Amniotic stem cell (primary cell): ENCODE results near the gene GIMAP5.

Experiments used
- DNase-seq: peaks from one replicate; lab custom pipeline; 2025; lab: John Stamatoyannopoulos, UW

GIMAP5 gene

DNA sequence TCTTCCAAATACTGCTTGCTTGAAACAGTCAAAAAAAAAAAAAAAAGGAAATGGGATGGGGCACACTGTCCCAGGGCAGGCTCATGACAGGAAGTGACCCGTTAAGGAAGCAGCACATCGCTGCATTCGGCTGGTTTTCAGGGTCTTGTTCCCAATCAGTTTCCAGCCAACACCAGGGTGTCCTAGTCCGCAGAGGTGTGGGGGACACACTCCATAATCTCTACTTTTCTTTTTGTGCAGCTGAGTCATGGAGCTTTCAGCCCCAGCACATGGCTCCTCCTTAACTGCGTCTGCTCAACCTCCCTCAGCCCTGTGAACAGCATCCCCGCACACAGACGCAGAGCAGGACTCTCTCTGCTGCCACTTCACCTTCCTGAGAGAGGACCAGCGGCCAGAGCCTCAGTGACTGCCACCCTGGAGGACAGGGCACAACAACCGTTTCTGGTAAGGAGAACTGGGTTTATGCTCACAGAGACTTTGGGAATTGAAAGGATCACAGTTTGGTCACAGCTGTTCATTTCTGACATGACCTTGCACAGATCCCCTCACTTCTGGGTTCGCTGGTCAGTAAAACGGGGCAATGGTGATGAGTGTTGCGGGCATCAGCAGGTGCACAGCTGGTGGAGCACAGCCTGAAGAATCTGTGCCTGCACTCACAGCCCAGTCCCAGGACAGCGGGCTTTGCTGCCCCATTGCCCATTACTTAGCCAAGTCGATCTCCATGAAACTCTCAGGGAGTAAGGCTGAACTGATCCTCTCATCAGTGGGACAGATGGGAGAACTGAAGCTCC, at the start of gene GIMAP5:
GIMAP5 (plus strand) TSS at position 154 of the 791 bp plus-strand sequence. CDS start 3,467 bp downstream, outside the sequence.
- DNase-seq, result no peak

DNA sequence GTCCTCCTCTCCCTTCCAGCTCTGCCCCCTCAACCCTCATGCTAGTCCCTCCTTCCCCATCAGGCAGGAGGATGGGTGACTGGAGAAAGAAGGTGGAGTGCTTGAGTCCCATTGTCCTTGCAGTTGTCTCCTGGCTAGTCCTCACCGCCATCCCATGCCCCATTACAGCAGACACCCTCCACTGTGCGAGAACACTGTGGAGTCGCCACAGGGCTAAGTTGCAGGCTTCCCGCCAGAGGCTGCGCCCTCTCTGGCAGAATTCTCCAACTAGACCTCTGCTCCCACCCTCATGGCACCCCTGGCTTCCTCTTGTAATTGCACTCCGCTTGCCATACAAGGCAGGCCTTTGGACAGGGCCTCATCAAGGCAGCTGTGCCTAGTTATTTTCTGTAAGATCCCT, 48.6 kb upstream of the GIMAP5 start:
- no peak for DNase-seq

DNA sequence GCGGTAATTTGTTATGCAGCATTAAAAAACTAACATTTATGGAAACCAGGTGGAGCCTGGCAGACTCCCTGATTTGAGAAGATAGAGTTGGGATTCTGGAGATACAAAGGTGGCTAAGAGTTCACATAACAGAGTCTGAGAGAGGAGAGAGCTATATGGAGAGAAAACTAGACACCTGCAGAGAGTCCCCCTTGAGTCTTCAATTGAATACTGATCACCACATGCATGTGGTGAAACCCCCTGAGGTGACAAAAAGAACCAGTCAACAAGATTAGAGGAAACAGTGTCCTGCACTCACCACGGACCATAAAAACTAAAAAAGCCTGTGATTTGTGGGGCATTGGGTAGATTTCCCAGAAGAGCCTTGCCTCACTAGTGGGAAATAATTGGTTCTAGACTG, 41.6 kb upstream of the GIMAP5 start:
- no peak for DNase-seq

DNA sequence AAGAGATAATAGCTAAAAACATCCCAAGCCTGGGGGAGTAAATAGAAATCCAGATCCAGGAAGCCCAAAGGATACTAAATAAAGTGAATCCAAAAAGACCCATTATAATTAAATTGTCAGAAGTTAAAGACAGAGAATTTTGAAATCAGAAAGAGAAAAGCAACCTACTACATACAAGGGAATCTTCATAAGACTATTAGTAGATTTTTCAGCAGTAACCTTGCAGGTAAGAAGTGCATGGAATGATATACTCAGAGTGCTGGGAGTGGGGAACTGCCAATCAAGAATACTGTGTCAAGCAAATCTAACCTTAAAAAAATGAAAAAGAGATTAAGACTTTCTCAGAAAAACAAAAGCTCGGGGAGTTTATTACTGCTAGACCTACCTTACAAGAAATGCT, 34.0 kb upstream of the GIMAP5 start:
- DNase-seq, result no peak

DNA sequence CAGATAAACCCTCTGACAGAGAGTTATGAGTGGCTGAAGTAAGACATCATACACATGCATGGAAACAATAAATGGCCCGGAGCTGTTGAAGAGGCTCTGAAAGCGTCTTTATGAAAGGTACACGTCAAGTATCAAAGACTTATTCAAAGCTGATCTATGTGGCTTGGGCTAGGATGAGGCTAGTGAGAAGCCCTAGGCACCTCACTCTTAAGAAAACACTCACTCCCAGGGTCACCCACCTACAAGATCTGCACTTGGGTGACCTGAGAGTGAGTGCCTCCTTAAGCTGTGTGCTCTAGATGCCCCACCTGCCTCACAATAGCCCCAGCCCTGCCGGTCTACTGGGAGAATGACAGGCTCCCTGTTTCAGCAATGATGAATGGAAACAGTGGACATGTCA, 21.9 kb upstream of the GIMAP5 start:
- no peak for DNase-seq

DNA sequence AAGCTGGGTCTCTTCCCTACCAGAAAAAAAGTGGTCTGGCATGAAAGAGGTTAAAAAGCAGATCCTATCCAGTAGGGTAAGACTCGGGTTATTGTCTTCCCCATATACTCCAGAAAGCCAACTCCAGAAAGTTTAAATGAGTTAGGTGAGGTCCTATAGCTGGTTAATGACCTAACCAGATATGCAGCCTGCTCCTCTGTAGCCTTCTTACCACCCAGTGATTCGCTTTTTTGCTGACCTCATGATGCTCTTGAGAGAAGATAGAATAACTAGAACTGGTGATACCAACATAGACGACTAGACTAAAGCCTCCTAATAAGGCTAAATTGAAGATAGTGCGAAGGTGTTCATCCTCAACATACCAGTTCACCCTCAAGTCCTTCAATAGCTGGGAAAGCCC, 21.5 kb upstream of the GIMAP5 start:
- DNase-seq, result no peak

DNA sequence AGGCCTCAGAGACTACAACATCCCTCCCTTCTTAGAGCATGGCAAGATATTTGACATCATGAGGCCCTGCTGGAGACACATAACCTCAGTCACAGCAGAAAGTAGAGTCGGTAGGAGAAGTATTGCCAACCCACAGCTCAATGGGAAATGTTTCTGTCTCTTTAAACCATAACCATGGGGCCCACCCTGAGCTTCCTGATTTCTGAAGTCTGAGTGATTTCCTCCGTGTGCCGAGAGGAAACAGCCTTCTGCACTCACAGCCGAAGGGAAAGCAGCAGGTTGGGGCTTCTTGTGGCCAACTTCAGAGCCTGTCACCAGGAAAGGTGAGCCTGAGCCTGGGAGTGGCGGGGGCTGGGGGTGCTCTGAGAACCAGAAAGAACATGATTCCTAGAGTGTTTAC, 20.9 kb upstream of the GIMAP5 start, which contains the start of gene GIMAP1:
GIMAP1 (plus strand) TSS at position 246 of the 400 bp plus-strand sequence. CDS start 2,435 bp downstream, outside the sequence.
- DNase-seq, result no peak

DNA sequence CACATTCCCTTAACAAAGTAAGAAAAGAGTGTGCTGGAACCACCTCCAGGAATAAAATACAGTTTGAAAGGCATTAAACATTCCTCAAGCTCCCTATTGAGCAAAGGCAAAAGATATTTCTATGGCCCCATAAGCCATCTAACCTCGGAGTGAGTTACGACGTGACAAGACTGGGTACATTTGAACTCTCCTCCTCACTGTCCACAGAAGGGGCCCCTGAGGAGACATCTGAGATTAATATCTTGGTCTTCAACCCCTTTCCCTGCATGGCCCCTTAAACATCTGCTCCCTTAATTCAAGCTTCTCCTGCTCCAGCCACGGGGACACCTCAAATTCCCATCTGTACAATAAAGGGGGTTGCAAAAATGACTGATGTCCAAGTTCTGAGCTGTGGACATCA, 20.3 kb upstream of the GIMAP5 start:
- no peak for DNase-seq

DNA sequence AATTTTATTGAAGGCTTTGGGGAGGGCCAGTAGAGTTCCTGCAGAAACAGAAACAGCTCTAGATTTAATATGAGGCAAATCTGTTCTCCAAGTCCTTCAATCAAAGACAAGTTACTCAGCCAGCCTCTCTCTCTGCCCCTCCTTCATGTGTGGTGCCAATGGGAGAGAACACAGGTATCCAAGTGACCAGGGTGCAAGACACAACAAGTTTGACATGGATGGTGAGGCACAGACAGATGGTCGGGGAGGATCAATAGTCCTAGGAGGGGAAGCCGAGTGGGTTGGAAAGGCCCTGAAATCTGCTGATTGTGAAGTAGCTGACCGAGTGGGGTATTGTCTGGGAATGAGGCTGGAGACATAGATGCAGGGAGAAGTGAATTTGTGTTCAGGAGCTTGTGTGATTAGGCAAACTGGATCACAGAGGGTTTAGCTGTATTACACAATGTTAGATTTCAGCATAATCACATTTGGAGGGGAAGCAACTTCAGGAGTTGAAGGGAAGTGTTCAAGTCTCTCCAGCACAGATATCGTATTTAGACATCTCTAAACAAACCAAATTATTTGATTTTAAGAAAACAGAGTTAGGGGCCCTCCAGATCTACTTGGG, 19.3 kb upstream of the GIMAP5 start:
- DNase-seq, result no peak

DNA sequence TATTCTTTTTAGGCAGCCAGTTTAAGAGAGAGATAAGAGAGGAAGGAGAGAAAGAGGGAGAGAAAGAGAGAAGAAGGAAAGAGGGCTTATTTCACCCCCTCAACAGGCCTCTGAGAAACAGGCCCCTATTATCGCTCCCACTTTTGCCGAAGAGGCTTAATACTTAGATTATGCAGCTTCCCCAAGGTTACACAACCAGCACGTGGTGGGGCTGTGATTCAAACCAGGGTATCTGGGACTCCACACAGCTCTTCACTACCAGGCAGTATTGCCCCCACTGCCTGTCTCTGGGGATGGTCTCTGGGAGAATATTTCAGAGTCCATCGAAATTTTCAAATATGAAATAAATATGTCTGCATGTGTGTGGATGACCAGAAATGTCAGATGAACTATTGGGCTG, 17.8 kb upstream of the GIMAP5 start:
- no peak for DNase-seq

DNA sequence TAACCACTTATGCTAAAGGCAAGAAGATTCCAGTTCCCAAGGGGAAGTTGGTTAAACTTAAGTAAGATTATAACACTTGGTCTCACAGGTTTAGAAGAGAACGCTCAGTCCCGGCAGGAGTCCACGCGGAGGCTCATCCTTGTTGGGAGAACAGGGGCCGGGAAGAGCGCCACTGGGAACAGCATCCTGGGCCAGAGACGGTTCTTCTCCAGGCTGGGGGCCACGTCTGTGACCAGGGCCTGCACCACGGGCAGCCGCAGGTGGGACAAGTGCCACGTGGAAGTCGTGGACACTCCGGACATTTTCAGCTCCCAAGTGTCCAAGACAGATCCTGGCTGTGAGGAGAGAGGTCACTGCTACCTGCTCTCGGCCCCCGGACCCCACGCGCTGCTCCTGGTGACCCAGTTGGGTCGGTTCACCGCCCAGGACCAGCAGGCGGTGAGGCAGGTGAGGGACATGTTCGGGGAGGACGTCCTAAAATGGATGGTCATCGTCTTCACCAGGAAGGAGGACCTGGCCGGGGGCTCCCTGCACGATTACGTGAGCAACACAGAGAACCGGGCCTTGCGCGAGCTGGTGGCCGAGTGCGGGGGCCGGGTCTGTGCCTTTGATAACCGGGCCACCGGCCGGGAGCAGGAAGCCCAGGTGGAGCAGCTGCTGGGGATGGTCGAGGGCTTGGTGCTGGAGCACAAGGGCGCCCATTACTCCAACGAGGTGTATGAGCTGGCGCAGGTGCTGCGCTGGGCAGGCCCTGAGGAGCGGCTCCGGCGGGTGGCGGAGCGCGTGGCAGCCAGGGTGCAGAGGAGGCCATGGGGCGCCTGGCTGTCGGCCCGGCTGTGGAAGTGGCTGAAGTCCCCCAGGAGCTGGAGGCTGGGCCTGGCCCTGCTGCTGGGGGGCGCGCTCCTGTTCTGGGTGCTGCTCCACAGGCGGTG, 17.0 kb upstream of the GIMAP5 start:
- DNase-seq, result no peak

DNA sequence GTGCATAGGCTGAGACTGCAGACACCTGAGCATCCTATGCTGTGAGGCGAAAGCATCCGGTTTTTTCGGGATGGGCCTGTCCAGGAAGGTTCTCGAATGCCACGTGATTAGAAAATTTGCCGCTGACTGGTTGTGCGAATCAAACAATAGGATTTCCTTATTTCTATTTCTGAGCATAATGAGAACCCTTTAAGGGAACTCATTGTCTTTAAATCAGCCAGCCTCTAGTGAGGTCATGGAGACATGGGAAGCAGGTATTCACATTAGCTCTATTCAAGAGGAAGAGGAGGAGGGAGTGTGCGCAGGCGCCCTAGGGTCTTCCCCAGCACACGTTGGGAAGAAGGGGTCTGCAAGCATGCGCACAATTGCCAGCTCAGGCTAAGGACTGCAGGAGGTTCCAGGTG, 15.2 kb upstream of the GIMAP5 start:
- no peak for DNase-seq

DNA sequence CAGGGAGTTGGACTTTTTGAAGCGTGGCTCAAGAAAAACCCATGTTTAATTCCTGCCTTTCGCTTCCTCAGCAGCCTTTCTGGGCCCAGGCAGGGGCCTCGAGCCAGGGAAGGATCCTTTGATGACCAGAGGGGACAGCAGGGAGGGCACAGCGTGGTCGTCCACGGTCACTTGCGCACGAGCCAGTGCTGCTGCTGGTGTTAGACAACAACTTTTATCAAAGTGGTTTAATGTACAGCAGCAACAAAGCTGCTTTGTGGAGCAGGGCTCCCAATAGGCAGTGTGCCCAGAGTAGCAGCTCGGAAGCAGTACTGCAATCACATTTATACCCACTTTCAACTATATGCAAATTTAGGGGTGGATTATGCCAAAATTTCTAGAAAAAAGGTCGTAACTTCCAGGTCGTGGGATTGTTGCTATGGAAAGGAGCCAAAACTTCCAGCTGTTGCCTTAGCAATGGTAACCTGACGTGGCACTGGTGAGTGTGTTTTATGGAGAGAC, 14.7 kb upstream of the GIMAP5 start:
- no peak for DNase-seq

DNA sequence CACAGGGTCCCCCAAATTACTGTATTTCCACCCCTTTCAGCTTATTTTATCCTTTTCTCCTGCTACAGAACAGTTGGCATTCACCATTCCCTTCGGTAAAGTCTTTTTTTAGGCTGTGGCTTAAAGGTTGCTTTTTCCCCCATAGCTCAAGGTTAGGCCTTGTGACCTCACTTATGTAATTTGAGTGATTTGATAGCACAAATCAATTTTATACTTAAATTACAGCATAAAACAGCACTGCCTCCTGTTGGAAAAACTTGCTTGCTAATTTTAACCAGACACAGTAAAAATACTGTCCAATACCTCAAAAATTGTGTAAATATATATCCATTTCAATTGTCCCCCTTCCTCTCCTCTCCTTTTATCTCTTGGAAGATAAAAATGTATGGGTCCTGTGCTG, 13.8 kb upstream of the GIMAP5 start:
- no peak for DNase-seq

DNA sequence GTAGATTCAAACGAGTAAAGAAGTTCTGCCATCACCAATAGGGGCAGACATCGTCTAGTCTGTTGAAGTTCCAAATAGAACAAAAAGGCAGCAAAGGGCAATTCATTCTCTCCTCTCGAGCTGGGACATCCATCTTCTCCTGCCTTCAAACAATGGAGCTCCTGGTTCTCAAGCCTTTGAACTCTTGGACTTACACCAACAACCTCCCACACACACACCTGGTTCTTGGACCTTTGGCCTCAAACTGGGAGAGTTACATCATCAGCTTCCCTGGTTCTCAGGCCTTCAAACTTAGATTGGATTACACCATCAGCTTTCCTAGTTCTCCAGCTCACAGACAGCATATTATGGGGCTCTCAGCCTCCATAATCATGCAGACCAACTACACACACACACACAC, 9.8 kb upstream of the GIMAP5 start:
- DNase-seq, result no peak

DNA sequence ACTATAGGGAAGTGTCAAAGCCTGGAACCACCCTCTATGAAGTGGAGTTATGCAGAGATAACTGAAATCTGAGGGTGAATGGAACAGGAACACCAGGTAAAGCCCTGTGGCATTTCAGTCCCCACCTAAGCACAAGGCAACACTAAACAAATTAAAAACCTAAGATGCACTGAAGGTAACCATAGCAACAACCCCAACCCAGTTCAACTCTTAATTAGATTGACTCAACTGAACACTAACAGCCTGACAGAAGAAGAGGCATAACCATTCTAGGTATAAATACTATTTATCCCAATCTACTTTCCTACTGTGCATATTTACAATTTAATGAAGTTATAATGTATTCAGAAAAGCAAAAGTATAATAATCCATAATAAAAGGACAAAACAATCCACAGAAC, 9.2 kb upstream of the GIMAP5 start:
- no peak for DNase-seq

DNA sequence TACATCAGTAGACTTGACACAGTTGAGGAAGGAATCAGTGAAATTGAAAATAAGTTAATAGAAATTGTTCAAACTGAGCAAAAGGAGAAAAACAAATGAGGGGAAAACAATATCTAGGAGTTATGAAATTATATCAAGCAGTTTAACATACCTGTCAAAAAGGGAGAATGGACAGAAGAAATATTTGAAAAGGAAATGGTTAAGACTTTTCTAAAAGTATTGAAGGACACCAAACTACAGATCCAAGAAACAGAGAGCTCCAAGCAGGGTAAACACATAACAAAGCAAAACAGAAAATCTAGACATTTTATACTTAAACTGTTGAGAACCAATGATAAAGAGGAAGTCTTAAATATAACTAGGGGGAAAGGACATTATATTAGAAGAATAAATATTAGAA, 8.6 kb upstream of the GIMAP5 start:
- no peak for DNase-seq

DNA sequence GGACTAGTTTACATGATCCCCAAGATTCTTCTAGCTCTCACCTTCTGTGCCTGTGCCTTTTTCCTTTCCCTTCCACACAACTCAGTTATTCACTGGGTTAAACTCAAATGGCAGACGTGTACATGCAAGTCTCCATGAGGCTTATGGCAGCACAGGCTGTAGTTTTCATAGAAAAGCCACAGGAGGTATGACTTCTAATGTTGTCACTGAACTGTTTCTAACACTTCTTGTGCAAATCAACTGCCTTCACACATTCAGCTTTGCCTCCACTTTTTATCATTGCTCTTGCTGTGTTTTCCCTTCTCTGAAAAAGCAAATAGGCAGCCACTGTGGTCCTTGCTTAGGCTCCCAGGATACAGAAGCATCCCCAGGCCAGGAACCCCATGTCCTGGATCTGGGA, 5.3 kb upstream of the GIMAP5 start:
- no peak for DNase-seq

DNA sequence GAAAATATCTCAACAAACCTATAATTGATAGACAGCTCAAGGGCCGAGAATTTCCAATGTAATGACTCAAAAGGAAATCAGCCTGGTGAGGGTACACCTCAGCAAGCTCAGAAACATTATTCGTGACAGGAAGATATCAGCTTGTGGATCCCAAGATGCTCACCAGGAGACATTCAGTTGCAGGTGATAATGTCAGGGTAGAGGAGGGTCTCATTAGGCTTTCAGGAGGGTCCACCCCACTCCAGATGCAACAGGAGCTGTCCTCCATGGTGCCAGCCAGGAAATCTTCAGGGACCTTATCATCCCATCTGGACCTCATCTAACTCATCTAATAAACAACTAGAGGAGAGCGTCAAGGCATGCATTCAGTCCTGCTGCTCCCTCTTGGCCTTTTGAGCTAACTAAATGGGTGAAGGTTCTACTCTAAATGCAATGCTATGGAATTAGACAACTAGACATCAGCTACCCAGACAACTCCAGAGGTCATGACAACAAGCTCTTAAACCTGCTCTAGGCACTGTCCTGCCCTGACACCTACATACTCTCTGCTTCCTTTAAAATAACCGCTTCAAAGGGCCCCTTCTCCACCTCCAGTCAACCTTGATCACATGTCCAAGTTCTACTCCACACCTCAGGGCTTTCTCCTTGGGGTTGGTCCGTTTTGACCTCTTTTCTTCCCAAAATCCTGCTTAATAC, 4.3 kb upstream of the GIMAP5 start:
- DNase-seq, result no peak

DNA sequence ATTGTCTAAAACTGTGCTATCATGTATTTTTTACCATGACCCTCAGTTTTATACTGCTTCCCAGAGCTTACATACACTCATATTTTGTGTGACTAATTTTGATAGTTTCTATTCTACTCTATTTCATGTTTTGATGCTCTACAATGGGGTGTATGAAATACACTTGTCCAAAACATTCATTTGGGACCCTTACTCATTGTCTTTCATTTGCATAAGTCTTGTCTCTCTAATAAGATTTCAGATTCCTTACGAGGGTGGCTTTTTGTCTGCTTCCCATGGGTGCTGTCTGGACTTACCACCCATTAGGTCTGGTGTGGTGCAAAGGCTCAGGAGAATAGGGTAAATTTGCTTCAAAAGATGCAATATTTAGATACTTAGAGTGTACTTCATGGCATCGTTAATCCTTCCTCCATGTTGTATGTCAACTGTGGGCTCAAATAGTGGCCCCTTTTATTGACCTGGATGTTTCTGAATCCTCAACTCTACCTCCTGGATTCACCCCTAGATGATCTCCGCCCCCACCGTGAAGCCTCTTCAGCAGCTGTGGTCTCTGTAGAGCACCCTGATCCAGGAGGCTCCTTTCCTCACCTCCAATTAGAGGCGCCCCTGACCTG, 3.6 kb upstream of the GIMAP5 start:
- no peak for DNase-seq

DNA sequence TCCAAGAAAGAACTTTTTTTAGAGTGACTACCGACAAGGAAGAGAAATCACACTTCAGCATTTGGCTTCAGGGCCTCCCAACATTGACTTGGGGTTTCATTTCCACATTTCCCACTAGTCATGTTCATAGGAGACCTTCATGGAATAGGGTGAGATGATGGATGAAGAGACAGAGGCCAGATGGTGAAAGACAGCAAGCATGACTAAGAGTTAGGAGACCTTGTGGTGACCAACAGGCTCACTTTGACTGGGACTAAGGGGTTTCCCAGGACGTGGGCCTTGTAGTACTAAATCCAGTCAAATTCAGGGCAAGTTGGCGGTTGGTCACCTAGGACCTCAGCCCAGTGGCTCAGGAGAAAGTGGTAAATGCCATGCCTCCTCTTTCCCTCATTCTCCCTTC, 3.0 kb upstream of the GIMAP5 start:
- no peak for DNase-seq
